SK-N-MC (cell line): Measurements from ENCODE around the gene KRTAP1-1.
"Not testable (repeated sequence)": the region's sequence is repeated elsewhere in the genome, so short reads cannot be mapped to it uniquely, and the experiment has no call there.

Source experiments
- DNase-seq: peaks from one replicate; pipeline ENCODE4 v3.0.0-alpha.2; 2011; ENCODE audit warnings: low read depth, low spot score
- H3K27ac ChIP-seq: fragments of 200-600 bp; sonication (generic); 2 replicates; pipeline ENCODE4 v1.5.1; 2016; ENCODE audit warnings: mixed run types
- H3K36me3 ChIP-seq: fragments of 200-600 bp; sonication (generic); 2 replicates; pipeline ENCODE4 v1.6.1; 2017; ENCODE audit warnings: antibody characterized with exemption, low read length, mixed read lengths; ENCODE audit not compliant: insufficient read depth
- H3K4me3 ChIP-seq: fragments of 200-600 bp; sonication (generic); 2 replicates; pipeline ENCODE4 v1.5.1; 2016
- H3K9ac ChIP-seq: fragments of 200-600 bp; sonication (generic); 2 replicates; pipeline ENCODE4 v1.8.0; 2017; ENCODE audit warnings: mixed run types, mixed read lengths; ENCODE audit not compliant: insufficient read length
- H3K9me3 ChIP-seq: fragments of 200-600 bp; sonication (generic); 2 replicates; pipeline ENCODE4 v1.6.1; 2017; ENCODE audit warnings: low read depth, mild to moderate bottlenecking, antibody characterized with exemption, low read length, moderate library complexity, mixed read lengths
- EZH2 ChIP-seq: fragments of 200-600 bp; sonication (generic); IDR thresholded peaks from one replicate; pipeline ENCODE4 v1.6.1; 2017; ENCODE audit warnings: antibody characterized with exemption
- FOXP2 ChIP-seq: optimal IDR thresholded peaks from 2 replicates; pipeline ENCODE3; 2011; ENCODE audit warnings: mild to moderate bottlenecking, moderate library complexity; ENCODE audit not compliant: insufficient read depth; ENCODE audit errors: extremely low read length, control extremely low read depth
- POLR2AphosphoS5 ChIP-seq: IDR thresholded peaks from 2 replicates; pipeline ENCODE4 v1.6.1; 2012; ENCODE audit warnings: mild to moderate bottlenecking, low read depth, low read length, borderline replicate concordance

Gene KRTAP1-1

GRCh38 chr17:41042953-41043352, 1.7 kb upstream of the KRTAP1-1 start:
- H3K4me3 ChIP-seq: no peak overlapping the region
- H3K27ac ChIP-seq: no peak overlapping the region
- no peaks in the 10 kb centered on the region for H3K36me3 ChIP-seq
- no peak for DNase-seq
- no peak for TF ChIP-seq EZH2
- TF ChIP-seq FOXP2: no peak
- no peak for TF ChIP-seq POLR2AphosphoS5
- peaks cover 6% of the 10 kb centered on the region; the same call in 1 of the 2 replicates for H3K9me3 ChIP-seq
- H3K9ac ChIP-seq: no peak overlapping the region

- H3K27ac ChIP-seq: no peak overlapping the region
- H3K4me3 ChIP-seq: no peak overlapping the region
- H3K9ac ChIP-seq: no peak overlapping the region
- no peaks in the 10 kb centered on the region for H3K36me3 ChIP-seq
- H3K9me3 ChIP-seq: peaks cover 5% of the 10 kb centered on the region; the same call in 1 of the 2 replicates
- no peak for TF ChIP-seq FOXP2
- TF ChIP-seq POLR2AphosphoS5: no peak
- no peak for TF ChIP-seq EZH2
- DNase-seq: no peak
These were observed 3.3 kb downstream of the KRTAP1-1 start for GRCh38 chr17:41037853-41038350.

GRCh38 chr17:41034346-41034935, 6.8 kb downstream of the KRTAP1-1 start, which contains the start of gene KRTAP1-3:
KRTAP1-3 (minus strand) TSS chr17:41034874; CDS start chr17:41034821, 53 bp downstream.
- not testable (repeated sequence) for DNase-seq, H3K4me3 ChIP-seq, H3K9ac ChIP-seq, H3K9me3 ChIP-seq, H3K27ac ChIP-seq, H3K36me3 ChIP-seq

- H3K4me3 ChIP-seq: no peak within 1 kb of the TSS
- H3K27ac ChIP-seq: no peak within 1 kb of the TSS
- no peaks in the 10 kb centered on the region for H3K36me3 ChIP-seq
- TF ChIP-seq EZH2: no peak
- no peak for TF ChIP-seq POLR2AphosphoS5
- no peak for TF ChIP-seq FOXP2
- no peak within 1 kb of the TSS for H3K9ac ChIP-seq
- no peaks in the 10 kb centered on the region for H3K9me3 ChIP-seq
- no peak for DNase-seq
These were observed 11.5 kb downstream of the KRTAP1-1 start, which contains the start of gene KRTAP1-4 for GRCh38 chr17:41029633-41030245. KRTAP1-4 (minus strand) TSS chr17:41030195; CDS start chr17:41030078, 117 bp downstream.

- DNase-seq: no peak
- Histone ChIP-seq H3K9ac (no peak within 1 kb of the TSS), H3K36me3 (no peaks in the 10 kb centered on the region), H3K4me3 (no peak within 1 kb of the TSS), H3K9me3 (no peaks in the 10 kb centered on the region), H3K27ac (no peak within 1 kb of the TSS)
- TF ChIP-seq FOXP2 (no peak), EZH2 (no peak), POLR2AphosphoS5 (no peak)
These were observed 14.4 kb downstream of the KRTAP1-1 start, which contains the start of gene KRTAP1-5 for GRCh38 chr17:41026715-41027471. KRTAP1-5 (minus strand) TSS chr17:41027208; CDS start chr17:41027155, 53 bp downstream.

- H3K27ac ChIP-seq: no peak overlapping the region
- H3K36me3 ChIP-seq: no peaks in the 10 kb centered on the region
- H3K9me3 ChIP-seq: no peaks in the 10 kb centered on the region
- DNase-seq: no peak
- no peak overlapping the region for H3K4me3 ChIP-seq
- H3K9ac ChIP-seq: no peak overlapping the region
- no peak for TF ChIP-seq POLR2AphosphoS5
- no peak for TF ChIP-seq EZH2
- TF ChIP-seq FOXP2: no peak
These were observed 16.6 kb downstream of the KRTAP1-1 start for GRCh38 chr17:41024697-41025096.

- Histone ChIP-seq H3K27ac (no peak overlapping the region), H3K4me3 (no peak overlapping the region), H3K36me3 (no peaks in the 10 kb centered on the region), H3K9me3 (no peaks in the 10 kb centered on the region), H3K9ac (no peak overlapping the region)
- DNase-seq: no peak
- TF ChIP-seq EZH2 (no peak), POLR2AphosphoS5 (no peak), FOXP2 (no peak)
These were observed 20.9 kb downstream of the KRTAP1-1 start for GRCh38 chr17:41020336-41020735.

- no peak overlapping the region for H3K27ac ChIP-seq
- no peak overlapping the region for H3K9ac ChIP-seq
- H3K36me3 ChIP-seq: no peaks in the 10 kb centered on the region
- DNase-seq: no peak
- H3K4me3 ChIP-seq: no peak overlapping the region
- no peak for TF ChIP-seq POLR2AphosphoS5
- no peak for TF ChIP-seq FOXP2
- no peak for TF ChIP-seq EZH2
- H3K9me3 ChIP-seq: no peaks in the 10 kb centered on the region
These were observed 21.8 kb downstream of the KRTAP1-1 start for GRCh38 chr17:41019415-41019814.

- no peak for DNase-seq
- Histone ChIP-seq H3K9ac (no peak overlapping the region), H3K27ac (no peak overlapping the region), H3K9me3 (no peaks in the 10 kb centered on the region), H3K4me3 (no peak overlapping the region), H3K36me3 (no peaks in the 10 kb centered on the region)
- TF ChIP-seq EZH2 (no peak), POLR2AphosphoS5 (no peak), FOXP2 (no peak)
These were observed 22.7 kb downstream of the KRTAP1-1 start for GRCh38 chr17:41018541-41018940.
